ENCODE results near the gene TALDO1.

Gene TALDO1

DNA sequence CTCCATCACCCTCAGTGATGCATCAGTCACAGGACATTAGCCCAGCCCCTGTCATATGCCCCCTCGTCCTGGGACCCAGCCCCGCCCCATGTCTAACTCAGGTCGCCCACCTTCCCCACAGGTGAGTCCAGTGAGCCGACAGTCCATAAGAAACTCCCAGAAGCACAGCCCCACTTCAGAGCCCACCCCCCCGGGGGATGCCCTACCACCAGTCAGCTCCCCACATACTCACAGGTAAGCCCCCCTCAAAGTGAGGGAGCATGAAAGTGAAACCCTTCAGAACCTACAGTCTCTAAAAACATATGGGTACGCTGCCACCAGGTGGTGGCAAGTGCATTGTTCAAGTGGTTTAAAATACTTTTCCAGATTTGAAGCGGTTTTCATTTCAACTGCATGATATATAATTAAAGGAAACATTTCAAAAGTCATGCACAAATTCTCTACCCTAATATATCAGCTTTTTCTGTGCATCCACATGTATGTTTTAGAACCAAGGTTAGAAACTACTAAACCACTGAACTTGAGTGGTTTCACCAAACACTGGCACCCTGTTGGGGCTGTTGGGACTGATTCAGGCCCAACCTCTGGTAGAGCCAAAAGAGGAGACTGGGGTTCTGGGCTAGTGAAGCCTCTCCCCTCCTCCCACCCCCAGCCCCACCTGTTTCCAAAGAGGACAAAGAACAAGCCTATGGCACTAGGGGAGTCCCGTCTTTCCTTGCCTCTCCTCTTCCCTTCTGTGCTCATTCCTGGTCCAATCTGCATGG, 24.0 kb upstream of the TALDO1 start:
- no peak for TF ChIP-seq GATA3 (IDR thresholded peaks at IDR 0.05; ENCODE audit: low read depth, low read length)
- TF ChIP-seq GATA2 (IDR thresholded peaks at IDR 0.05; ENCODE audit: low read depth, low read length), result no peak

DNA sequence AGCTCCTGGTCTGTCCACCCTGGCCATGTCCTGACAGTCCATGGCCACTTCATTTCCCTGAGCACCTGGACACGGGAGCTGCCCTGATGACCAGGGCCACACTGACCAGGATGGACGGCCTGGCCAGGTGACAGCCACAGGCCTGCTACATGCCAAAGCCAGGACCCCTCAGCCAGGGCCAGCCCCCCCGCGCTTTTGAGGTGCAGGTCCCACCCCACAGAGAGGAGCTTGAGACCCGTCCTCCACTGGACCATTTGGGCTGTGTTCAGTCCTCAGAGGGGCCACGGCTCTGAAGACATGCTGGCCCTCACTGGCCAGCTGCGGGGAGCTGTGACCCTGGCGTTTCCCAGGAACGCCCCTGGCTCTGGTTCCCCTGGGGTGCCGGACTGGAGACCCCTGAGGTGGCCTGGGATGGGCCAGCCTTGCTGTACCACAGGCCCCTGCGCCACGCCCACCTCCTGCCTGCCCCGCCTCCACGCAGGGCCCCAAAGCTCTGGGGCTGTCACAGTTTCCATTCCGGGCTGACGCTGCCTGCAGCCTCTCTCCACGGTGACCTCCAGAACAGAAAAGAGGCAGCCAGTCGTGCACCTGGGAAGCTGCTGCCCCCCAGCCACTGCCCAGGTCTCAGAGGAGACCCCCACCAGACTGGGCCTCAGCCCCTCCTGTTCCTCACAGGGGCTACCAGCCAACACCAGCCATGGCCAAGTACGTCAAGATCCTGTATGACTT, 23.1 kb upstream of the TALDO1 start:
- TF ChIP-seq GATA2 (IDR thresholded peaks at IDR 0.05; ENCODE audit: low read depth, low read length), result no peak
- no peak for TF ChIP-seq GATA3 (IDR thresholded peaks at IDR 0.05; ENCODE audit: low read depth, low read length)

DNA sequence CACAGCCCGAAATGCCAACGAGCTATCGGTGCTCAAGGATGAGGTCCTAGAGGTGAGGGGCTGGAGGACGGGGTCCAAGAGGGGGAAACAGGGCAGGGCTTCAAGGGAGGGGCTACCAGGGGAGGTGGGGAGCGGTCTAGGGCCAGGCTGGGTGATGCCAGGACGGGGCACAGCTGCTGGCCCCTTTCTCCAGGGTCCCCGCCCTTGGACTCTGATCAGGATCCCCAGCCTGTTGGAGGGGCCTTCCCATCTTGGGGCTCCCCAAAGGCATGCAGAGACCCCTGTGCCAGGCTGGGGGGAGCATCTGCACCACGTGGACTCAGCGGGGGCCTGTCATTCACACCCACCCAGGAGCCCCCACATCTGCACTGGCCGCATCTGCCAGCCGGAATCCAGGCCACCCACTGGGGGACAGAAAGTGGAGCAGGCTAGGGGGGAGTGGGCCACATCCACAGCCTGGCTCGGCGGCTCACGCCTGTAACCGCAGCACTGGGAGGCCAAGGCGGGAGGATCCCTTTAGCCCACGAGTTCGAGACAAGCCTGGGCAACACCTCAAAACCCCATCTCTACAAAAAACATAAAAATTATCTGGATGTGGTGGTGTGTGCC, 22.4 kb upstream of the TALDO1 start:
- no peak for TF ChIP-seq GATA3 (IDR thresholded peaks at IDR 0.05; ENCODE audit: low read depth, low read length)
- no peak for TF ChIP-seq GATA2 (IDR thresholded peaks at IDR 0.05; ENCODE audit: low read depth, low read length)

DNA sequence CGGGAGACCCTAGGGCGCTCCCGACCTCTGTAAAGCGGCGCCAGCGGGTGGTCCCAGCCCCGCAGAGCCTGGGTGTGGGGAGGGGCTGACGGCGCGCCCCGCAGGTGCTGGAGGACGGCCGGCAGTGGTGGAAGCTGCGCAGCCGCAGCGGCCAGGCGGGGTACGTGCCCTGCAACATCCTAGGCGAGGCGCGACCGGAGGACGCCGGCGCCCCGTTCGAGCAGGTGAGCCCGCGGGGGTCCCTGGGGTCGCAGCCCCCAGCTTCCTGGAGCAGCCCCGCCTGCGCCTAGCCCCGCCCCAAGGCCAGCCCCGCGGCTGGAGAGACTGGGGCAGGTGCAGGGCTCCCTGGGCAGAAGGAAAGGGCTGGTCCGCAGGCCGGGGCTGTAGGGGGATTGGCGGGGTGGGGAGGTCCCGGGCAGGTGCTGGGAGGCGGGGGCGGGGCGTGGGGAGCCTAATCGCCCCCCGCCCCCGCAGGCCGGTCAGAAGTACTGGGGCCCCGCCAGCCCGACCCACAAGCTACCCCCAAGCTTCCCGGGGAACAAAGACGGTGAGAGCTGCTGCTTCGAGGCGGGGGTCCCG, 21.6 kb upstream of the TALDO1 start:
- no peak for TF ChIP-seq GATA2 (IDR thresholded peaks at IDR 0.05; ENCODE audit: low read depth, low read length)
- no peak for TF ChIP-seq GATA3 (IDR thresholded peaks at IDR 0.05; ENCODE audit: low read depth, low read length)

DNA sequence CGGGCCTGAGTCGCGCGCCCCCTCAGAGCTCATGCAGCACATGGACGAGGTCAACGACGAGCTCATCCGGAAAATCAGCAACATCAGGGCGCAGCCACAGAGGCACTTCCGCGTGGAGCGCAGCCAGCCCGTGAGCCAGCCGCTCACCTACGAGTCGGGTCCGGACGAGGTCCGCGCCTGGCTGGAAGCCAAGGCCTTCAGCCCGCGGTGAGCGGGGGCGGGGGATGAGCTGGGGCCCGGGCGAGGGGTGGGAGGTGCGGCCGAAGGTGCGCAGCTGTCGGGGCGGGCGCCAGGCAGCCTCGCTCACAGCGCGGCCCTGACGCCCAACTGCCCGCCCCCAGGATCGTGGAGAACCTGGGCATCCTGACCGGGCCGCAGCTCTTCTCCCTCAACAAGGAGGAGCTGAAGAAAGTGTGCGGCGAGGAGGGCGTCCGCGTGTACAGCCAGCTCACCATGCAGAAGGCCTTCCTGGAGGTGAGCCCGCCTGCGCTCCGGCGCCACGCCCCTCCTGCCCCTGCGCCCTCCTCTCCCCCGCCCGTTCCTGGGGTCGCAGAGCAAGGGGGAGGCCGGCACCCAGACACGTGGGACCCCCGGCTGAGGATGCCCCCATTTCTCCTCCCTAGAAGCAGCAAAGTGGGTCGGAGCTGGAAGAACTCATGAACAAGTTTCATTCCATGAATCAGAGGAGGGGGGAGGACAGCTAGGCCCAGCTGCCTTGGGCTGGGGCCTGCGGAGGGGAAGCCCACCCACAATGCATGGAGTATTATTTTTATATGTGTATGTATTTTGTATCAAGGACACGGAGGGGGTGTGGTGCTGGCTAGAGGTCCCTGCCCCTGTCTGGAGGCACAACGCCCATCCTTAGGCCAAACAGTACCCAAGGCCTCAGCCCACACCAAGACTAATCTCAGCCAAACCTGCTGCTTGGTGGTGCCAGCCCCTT, 20.7 kb upstream of the TALDO1 start:
- TF ChIP-seq GATA2 (IDR thresholded peaks at IDR 0.05; ENCODE audit: low read depth, low read length) (no peak), GATA3 (IDR thresholded peaks at IDR 0.05; ENCODE audit: low read depth, low read length) (no peak)

DNA sequence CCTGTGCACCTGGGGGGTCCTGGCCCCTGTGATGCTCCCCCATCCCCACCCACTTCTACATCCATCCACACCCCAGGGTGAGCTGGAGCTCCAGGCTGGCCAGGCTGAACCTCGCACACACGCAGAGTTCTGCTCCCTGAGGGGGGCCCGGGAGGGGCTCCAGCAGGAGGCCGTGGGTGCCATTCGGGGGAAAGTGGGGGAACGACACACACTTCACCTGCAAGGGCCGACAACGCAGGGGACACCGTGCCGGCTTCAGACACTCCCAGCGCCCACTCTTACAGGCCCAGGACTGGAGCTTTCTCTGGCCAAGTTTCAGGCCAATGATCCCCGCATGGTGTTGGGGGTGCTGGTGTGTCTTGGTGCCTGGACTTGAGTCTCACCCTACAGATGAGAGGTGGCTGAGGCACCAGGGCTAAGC, 20.0 kb upstream of the TALDO1 start:
- TF ChIP-seq GATA3 (IDR thresholded peaks at IDR 0.05; ENCODE audit: low read depth, low read length) (no peak), GATA2 (IDR thresholded peaks at IDR 0.05; ENCODE audit: low read depth, low read length) (no peak)

DNA sequence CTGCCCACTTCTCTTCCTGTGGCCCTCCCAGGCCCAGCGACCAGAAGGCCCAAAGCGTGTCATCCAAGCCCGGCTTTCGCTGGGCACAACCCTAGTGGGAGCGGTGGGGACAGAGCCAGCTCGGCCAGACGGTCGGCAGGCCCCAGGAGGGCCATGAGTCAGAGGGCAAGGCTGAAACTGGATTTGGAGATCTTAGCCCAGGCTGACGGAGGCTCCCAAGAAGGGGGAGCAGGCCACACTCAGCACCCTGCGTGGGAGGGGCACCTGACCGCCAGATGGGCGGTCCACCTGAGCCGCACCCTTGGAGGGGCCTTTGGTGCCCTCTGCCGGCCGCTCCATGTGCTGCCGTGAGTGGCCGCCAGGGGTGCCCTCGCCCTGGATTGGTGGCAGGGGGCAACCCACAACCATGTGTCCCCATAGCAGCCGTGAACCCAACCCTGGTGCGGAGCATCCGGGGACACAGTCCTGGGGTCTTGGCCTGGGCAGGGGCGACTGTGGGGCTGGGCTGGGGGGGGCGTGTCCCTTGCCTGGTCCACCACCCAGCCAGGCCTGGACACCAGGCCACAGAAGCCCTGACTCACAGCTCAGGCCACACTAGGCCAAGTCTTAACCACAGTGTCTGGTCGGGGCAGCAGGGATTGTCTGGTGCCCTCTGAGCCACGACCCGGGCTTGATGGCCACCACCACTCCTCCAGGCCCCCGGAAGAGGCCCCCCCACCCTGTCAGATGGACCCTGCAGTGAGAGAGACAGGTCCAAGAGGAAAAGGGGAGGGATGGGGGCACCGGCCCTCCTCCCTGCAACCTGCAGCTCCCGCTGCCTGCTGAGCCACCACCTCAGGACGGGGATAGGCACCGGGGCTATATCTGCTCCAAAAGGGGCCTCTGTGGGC, 19.2 kb upstream of the TALDO1 start:
- TF ChIP-seq GATA3 (IDR thresholded peaks at IDR 0.05; ENCODE audit: low read depth, low read length) (no peak), GATA2 (IDR thresholded peaks at IDR 0.05; ENCODE audit: low read depth, low read length) (no peak)

DNA sequence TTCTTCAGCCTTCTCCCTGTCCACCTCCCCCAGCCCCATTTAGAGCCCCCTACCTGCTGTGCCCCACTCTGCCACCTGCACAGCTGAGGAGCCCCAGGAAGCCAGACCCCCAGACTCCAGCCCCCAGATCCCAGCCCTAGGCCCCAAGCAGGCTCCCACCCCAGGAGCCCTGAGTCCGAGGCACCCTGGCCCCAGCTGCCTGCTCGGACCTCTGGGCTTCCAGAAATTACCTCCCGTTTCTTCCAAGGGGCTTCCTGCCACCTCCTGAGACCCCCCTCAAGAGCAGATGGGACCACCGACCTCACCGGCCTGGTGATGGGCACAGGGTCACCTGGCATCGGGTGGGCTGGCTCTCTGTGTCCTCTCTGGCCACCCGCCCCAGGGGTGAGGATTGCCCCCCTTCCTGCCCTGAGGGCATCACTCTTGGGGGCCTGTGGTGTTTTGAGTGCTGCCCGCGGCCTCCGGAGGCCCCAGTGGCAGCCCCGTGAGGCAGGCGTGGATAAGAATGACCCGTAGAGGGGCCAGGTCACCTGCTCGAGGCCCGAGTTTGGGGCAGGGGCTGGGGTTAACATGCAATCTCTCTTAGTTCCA, 18.3 kb upstream of the TALDO1 start:
- TF ChIP-seq GATA3 (IDR thresholded peaks at IDR 0.05; ENCODE audit: low read depth, low read length) (no peak), GATA2 (IDR thresholded peaks at IDR 0.05; ENCODE audit: low read depth, low read length) (no peak)

DNA sequence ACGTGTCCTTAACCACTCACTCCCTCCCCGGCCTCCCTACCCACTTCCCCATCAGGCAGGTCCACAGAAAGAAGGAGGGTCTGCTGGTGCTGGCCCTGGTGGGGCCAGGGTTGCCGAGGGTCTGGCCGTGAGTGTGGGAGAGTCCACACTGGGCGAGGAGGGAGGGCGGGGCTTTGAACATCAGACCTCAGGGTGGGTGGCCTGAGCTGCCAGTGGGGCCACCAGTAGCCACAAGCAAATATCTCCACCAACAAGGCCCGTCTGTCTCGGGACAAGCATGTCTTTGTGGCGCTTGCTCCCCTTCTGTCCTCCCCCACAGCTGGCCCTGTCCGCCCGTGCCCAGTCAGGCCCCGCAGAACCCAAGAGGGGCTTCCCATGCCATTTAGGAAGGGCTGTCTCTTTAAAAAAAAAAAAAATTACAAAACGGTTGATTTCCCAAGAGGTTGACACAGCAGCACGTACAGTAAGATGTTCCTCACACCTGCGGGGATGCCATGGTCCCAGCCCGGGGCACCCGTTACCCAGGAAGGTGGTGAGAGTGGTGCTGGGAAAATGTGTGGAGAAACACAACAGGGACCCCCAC, 17.7 kb upstream of the TALDO1 start:
- TF ChIP-seq GATA3 (IDR thresholded peaks at IDR 0.05; ENCODE audit: low read depth, low read length), result no peak
- no peak for TF ChIP-seq GATA2 (IDR thresholded peaks at IDR 0.05; ENCODE audit: low read depth, low read length)

DNA sequence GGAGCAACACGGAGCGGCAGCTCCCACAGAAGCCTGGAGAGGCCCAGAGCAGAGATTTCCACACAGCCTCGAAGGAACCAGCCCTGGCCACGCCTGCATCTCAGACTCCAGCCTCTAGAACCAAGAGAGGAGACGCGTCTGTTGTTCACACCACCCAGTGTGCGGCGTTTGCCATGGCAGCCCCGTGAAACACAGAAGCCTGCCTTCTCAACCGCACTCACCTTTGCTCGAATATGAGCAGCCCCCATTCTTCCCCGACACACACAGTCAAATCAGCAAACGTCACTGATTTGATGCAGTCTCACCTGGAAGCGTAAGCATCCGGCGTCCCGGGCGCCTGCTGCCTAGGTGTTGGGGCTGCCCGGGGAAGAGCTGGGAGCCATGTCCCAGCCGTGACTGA, 14.2 kb upstream of the TALDO1 start:
- TF ChIP-seq GATA3 (IDR thresholded peaks at IDR 0.05; ENCODE audit: low read depth, low read length) (no peak), GATA2 (IDR thresholded peaks at IDR 0.05; ENCODE audit: low read depth, low read length) (no peak)

DNA sequence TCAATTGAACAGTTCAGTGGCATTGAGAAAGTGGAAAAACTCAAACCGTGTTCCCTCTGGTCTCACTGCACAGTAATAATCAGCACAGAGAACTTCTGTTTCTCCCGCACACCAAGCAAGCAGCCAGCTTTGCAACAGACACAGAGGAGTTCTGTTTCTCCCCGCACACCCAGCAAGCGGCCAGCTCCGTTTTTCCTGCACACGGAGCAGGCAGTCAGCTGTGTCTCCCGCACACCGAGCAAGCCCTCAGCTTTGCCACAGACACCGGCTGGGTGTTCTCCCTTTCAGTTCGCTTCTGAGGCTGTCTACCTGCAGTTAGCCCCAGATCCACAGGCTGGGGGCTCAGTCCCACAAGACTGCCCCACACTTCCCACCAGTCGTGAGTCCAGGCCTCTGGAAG, 9.9 kb upstream of the TALDO1 start:
- TF ChIP-seq GATA3 (IDR thresholded peaks at IDR 0.05; ENCODE audit: low read depth, low read length) (no peak), GATA2 (IDR thresholded peaks at IDR 0.05; ENCODE audit: low read depth, low read length) (no peak)

DNA sequence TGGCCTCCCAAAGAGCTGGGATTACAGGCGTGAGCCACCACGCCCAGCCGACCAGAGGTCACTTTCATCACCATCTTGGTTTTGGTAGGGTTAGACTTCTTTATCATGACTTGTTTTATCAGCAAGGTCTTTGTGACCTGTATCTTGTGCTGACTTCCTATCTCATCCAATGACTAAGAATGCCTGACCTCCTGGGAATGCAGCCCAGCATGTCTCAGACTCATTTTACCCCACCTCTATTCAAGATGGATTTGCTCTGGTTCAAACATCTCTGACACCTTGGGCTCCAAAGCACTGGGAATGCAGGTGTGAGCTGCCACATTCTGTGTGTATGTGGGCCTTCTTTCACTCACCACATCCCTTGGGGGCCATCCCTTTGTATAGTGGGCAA, 5.1 kb upstream of the TALDO1 start:
- TF ChIP-seq GATA3 (IDR thresholded peaks at IDR 0.05; ENCODE audit: low read depth, low read length), result no peak
- no peak for TF ChIP-seq GATA2 (IDR thresholded peaks at IDR 0.05; ENCODE audit: low read depth, low read length)
